ENCODE measurements around the gene BRCA1.

DNA sequence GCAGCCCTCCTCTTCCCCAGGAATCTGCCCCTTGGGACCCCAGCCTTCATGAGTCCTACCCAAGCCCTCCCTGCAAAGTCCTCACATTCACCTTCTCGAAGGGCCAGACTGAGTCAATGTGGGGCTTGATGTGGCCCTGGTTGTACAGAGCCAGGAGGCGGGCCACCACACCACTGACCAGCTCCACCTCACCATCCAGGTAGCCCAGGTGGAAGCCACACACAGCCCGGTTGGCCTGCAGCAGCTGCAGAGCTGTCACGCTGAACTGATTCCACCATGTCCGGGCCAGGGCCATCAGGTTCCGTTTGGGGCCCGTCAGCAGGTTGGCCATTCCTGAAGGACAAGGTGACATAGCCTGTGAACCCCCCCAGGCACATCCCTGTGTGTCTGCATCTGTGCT is 108.9 kb downstream of the BRCA1 start:
- TF ChIP-seq, protein P1, sequence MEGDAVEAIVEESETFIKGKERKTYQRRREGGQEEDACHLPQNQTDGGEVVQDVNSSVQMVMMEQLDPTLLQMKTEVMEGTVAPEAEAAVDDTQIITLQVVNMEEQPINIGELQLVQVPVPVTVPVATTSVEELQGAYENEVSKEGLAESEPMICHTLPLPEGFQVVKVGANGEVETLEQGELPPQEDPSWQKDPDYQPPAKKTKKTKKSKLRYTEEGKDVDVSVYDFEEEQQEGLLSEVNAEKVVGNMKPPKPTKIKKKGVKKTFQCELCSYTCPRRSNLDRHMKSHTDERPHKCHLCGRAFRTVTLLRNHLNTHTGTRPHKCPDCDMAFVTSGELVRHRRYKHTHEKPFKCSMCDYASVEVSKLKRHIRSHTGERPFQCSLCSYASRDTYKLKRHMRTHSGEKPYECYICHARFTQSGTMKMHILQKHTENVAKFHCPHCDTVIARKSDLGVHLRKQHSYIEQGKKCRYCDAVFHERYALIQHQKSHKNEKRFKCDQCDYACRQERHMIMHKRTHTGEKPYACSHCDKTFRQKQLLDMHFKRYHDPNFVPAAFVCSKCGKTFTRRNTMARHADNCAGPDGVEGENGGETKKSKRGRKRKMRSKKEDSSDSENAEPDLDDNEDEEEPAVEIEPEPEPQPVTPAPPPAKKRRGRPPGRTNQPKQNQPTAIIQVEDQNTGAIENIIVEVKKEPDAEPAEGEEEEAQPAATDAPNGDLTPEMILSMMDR (IDR thresholded peaks at IDR 0.05; ENCODE audit: low read depth, low read length), result no peak
- no peak for TF ChIP-seq POLR2A (IDR thresholded peaks at IDR 0.05; ENCODE audit: extremely low read depth, insufficient read length)
- TF ChIP-seq, protein P2, sequence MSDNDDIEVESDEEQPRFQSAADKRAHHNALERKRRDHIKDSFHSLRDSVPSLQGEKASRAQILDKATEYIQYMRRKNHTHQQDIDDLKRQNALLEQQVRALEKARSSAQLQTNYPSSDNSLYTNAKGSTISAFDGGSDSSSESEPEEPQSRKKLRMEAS (IDR thresholded peaks at IDR 0.05; ENCODE audit: low read depth, low read length), result no peak
